T follicular helper cell (primary cell): ENCODE data around the gene RALGAPB.

Experiments
- DNase-seq: peaks from one replicate; pipeline ENCODE4 v3.0.0-alpha.2; 2020; ENCODE audit warnings: low read depth

The RALGAPB gene

DNA sequence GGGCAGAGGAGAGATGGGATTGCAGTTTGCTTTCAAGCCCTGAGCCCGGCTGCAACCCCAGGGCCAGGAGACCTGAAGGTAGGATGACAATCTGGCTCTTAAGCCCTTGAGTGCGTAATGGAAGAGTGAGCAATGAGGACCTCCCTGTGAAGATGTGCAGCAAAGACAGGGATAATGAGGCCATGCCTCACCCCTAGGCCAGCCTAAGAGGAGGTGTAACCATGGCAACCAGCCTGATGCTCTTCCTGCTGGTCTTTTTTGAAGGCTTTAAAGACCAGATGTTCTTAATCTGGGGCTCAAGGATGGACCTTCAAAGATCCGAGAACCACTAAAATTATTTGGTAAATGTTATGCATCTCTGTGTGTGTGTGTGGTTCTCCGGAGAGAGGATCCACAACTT is 137.2 kb downstream of the RALGAPB start:
- no peak for DNase-seq

DNA sequence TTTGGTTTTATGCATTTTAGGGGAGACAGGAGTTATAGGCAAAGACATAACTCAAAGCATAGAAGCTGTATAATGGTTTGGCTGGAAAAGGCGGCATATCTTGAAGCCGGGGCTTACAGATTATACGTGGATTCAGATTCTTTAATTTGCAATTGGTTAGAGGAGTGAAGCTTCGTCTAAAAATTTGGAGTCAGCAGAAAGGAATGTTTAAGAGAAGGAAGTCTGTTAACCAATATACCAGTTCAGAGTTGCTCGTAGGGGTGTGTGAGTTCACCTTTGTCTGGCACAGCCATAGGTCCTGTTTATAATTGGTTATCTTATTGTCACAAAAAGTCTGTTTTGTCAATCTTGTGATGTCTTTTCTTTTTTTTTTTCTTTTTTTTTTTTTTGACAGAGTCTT is 137.9 kb downstream of the RALGAPB start:
- no peak for DNase-seq

GRCh38 chr20:38612751-38613515 is 140.3 kb downstream of the RALGAPB start:
- DNase-seq, result no peak

- DNase-seq, result no peak
Observed at GRCh38 chr20:38615283-38615682, 142.6 kb downstream of the RALGAPB start.

- no peak for DNase-seq
Observed at GRCh38 chr20:38616457-38616856, 143.8 kb downstream of the RALGAPB start.

GRCh38 chr20:38617011-38617829 is 144.6 kb downstream of the RALGAPB start:
- no peak for DNase-seq

- no peak for DNase-seq
Observed at GRCh38 chr20:38617830-38618196, 145.2 kb downstream of the RALGAPB start.

DNA sequence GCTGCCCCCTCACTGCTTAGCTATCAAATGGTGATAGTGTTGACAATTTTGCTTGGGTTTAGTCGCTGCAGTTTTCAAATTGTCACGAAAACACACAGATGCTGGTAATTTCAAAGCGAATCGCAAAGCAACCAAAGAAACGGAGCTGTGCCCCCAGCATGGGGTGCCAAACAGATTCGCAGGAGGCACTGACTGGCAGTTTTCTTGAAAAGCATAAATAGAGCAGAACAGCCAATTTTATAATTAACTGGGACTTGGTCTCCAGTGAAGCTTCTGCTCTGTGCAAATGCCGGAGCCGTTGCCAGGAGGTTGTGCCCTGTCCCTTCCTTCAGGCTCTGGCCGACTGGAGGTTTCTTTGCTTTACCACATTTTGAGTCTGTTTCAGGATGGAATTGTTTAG is 147.8 kb downstream of the RALGAPB start:
- DNase-seq, result no peak

GRCh38 chr20:38623061-38623460 is 150.4 kb downstream of the RALGAPB start:
- no peak for DNase-seq

DNA sequence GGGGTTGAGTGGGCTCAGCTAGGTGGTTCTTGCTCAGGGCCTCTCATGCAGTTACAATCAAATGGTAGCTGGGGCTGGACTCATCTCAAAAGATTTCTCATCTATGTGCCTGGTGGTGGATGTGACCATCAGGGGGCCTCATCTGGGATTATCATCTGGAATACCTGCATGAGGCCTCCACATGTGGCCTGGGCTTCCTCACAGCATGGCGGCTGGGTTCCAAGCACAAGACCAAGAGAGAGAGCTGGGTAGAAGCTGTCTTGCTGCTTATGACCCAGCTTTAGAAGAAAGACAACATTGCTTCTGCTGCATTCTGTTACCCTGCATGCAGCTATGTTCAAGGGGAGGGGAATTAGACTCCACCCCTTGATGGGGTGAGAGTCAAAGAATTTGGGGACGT is 151.4 kb downstream of the RALGAPB start:
- no peak for DNase-seq

- DNase-seq, result no peak
Observed at GRCh38 chr20:38625896-38626295, 153.3 kb downstream of the RALGAPB start.

GRCh38 chr20:38626921-38627659 is 154.4 kb downstream of the RALGAPB start:
- no peak for DNase-seq
